HG03097 (cell line): ENCODE results near the gene CNKSR1.
"Not testable (repeated sequence)": the region's sequence is repeated elsewhere in the genome, so short reads cannot be mapped to it uniquely, and the experiment has no call there.

Experiments
- ATAC-seq: cut with Tn5 transposase; IDR thresholded peaks from one replicate; pipeline ENCODE4 v1.9.1; 2021; ENCODE audit not compliant: unreplicated experiment, low FRiP score

The CNKSR1 gene

DNA sequence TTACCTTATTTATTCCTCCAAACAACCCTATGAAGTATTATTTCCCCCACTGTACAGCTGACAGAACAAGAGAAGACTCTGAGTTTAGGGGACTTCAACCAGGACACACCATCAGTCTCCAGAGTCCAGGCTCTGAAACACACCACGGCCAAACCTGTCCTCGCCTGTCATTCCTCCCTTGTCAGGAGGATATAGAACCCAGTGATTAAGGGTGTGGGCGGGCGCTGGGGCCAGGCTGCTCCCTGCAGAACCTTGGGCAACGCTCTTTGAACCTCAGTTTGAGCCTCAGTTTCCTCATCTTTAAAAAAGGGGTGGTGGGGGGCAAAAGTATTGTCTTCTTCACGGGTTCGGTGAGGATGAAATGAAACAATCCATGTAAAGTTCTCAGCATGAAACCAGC lies 47.3 kb downstream of the CNKSR1 start:
- no peak for ATAC-seq

- ATAC-seq, result no peak
Observed at GRCh38 chr1:26225033-26225831, 47.9 kb downstream of the CNKSR1 start.

- ATAC-seq, result not testable (repeated sequence)
Observed at GRCh38 chr1:26230682-26231081, 53.4 kb downstream of the CNKSR1 start.

DNA sequence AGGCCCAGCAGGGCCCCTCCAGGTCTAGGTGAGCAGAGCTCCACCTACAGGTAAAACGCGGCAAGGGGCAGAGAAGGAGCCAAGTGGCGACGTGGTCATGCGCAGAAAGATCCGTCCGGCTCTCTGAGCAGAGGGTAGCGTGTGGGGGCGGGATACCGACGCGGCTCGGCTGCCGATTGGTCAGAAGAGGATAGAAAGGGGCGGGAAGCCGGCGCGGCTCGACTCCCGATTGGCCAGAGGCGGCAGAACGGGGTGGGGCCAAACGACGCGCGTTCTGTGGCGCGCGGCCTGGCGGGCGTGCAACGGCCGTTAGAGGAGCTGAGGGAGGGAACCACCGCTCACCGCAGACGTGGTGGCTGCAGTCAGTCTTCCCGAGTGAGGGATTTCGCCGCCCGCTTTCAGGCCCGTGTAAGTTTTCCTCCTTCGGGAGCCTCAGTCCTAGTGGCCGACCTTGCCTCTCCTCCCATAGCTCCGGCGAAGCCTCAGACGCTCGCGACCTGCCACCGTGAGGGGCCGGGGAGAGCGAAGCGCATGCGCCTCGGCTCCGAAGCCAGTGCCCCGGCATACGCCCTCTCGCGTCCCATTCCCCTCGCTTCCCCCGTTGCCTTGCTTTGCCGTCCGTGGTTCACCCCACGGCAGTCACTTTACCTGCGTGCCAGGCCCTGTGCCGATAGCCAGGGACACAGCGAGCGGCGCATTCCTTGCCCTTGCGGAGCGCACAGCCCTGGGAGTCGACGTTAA lies 56.8 kb downstream of the CNKSR1 start, which contains the start of gene CEP85:
TSS of gene CEP85 (plus strand) at position 298 of the 741 bp plus-strand sequence. CDS start 5,584 bp downstream, outside the sequence.
- peak; percentile 94 for ATAC-seq

GRCh38 chr1:26234644-26235370 lies 57.5 kb downstream of the CNKSR1 start:
- ATAC-seq, result peak; percentile 2

DNA sequence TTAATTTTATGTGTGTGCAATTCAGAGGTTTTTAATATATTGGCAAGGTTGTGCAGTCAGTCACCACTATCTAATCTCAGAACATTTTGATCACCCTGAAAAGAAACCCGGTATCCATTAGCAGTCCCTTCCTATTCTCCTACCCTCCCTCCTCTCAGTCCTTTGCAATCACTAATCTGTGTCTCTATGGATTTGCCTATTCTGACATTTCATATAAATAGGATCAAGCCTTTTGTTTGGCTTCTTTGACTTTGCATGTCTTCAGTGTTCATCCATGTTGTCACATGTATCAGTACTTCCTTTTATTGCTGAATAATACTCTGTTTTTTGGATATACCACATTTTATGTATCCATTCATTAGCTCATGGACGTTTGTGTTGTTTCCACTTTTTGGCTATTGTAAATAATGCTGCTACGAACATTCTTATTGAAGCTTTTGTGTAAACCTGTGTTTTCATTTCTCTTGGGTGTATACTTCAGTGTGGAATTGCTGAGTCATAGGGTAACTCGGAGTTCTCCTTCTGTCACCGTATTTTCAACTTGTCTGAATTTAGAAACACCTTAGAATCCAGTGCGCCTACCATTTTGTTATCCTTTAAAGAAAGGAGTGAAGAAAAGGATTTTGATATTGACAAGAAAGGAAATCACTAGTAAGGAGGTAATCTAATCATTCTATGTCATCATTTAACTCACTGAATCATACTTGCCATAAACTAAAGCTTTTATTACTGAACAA lies 60.1 kb downstream of the CNKSR1 start:
- no peak for ATAC-seq
